OCI-LY7 (cell line): ENCODE measurements around the gene KCNIP4.

Experiments used
- EZH2phosphoT487 ChIP-seq: fragments of 200-600 bp; sonication (generic); IDR thresholded peaks from 2 replicates; pipeline ENCODE4 v1.6.1; 2018; ENCODE audit warnings: low read depth, borderline replicate concordance, mild to moderate bottlenecking, mixed run types, antibody characterized with exemption, low read length, moderate library complexity, mixed read lengths
- TF ChIP-seq, protein P1 (sequence below): fragments of 200-600 bp; sonication (generic); conservative IDR thresholded peaks from 2 replicates; pipeline ENCODE4 v1.5.1; 2014; ENCODE audit warnings: mild to moderate bottlenecking, antibody characterized with exemption, low read length, moderate library complexity, mixed read lengths

DNA sequence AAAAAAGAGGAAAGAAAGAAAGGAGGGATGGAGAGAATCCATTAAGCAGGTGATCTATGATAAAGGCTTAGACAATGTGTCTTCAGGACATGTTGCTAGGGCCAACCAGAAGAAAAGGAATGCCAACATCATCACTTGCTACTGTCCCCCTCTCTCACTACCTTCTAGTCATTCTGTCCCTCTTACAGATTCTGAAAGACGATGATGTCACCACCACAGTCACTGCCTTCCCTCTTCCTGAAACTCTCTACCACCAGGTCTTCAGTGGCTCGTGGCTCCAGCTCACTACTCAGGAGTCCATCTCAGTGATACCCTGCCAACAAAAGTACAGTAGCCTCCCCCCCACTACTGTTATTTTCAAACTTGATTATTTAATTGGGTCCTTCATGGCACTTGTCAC, 64.0 kb downstream of the KCNIP4 start:
- TF ChIP-seq, protein P1, sequence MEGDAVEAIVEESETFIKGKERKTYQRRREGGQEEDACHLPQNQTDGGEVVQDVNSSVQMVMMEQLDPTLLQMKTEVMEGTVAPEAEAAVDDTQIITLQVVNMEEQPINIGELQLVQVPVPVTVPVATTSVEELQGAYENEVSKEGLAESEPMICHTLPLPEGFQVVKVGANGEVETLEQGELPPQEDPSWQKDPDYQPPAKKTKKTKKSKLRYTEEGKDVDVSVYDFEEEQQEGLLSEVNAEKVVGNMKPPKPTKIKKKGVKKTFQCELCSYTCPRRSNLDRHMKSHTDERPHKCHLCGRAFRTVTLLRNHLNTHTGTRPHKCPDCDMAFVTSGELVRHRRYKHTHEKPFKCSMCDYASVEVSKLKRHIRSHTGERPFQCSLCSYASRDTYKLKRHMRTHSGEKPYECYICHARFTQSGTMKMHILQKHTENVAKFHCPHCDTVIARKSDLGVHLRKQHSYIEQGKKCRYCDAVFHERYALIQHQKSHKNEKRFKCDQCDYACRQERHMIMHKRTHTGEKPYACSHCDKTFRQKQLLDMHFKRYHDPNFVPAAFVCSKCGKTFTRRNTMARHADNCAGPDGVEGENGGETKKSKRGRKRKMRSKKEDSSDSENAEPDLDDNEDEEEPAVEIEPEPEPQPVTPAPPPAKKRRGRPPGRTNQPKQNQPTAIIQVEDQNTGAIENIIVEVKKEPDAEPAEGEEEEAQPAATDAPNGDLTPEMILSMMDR = no peak
- TF ChIP-seq EZH2phosphoT487 = no peak
